ENCODE measurements around the gene KCNQ1. TPM values are rescaled to one million over a fixed set of nuclear protein-coding genes. Genes with fewer than 3 reads are reported as not detected.

The KCNQ1 gene
- total and polyA plus RNA-seq, 9 donors: 1.4 to 17.2 (median 3.8) TPM

DNA sequence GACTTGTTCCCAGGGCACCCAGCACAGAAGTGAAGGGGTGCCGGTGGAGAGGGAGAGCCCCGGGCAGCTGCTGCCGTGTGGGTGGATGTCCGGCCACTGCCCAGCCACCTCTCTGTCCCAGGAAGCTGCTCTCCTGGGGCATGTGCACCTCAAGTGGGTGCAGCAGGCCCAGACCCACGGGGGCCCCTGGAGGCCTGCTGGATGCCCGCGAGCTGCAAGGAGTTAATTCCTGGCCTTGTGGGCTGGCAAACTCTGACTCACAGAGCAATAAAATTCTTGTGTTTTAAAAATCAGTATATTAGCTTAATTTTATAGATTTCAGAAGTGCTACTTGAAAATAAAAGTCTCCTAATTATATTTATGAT is 292.4 kb downstream of the KCNQ1 start:
- no peaks in the 10 kb centered on the region for H3K27me3 ChIP-seq
- no peaks in the 10 kb centered on the region for H3K36me3 ChIP-seq
- no peaks in the 10 kb centered on the region for H3K9me3 ChIP-seq
- intact Hi-C loops (cut with DNase I): no loop called here
- TF ChIP-seq, protein P1, sequence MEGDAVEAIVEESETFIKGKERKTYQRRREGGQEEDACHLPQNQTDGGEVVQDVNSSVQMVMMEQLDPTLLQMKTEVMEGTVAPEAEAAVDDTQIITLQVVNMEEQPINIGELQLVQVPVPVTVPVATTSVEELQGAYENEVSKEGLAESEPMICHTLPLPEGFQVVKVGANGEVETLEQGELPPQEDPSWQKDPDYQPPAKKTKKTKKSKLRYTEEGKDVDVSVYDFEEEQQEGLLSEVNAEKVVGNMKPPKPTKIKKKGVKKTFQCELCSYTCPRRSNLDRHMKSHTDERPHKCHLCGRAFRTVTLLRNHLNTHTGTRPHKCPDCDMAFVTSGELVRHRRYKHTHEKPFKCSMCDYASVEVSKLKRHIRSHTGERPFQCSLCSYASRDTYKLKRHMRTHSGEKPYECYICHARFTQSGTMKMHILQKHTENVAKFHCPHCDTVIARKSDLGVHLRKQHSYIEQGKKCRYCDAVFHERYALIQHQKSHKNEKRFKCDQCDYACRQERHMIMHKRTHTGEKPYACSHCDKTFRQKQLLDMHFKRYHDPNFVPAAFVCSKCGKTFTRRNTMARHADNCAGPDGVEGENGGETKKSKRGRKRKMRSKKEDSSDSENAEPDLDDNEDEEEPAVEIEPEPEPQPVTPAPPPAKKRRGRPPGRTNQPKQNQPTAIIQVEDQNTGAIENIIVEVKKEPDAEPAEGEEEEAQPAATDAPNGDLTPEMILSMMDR (IDR thresholded peaks at IDR 0.05): no peak
- no peak for DNase-seq
- no peak overlapping the region for H3K4me3 ChIP-seq
- 78 to 85% (median 79%) methylated on average over 7 of the region's 7 CpGs for WGBS, 3 donors
- H3K4me1 ChIP-seq (ENCODE audit: insufficient read depth): peaks cover 12% of the 10 kb centered on the region
- H3K27ac ChIP-seq: no peak overlapping the region

DNA sequence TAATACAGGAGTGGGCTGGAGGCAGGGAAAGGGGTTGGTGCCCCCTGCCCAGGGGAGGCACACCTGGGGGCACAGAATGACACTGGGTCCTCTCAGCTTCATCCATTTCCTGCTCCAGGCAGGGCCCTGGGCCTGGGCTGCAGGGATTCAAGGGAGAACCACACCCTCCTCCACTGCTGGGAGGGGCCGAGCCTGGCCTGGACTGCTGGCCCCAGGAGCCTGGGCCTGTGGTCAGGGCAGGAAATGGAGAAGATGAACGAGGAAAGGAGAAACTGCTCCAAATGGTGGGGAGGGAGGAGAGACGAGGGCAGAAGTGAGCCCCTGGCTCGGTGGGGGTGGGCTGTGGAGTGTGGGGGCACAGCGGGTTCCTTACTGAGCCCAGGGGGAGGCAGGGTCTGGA is 293.1 kb downstream of the KCNQ1 start:
- Histone ChIP-seq H3K36me3 (no peaks in the 10 kb centered on the region), H3K27me3 (no peaks in the 10 kb centered on the region), H3K4me1 (ENCODE audit: insufficient read depth) (peaks cover 14% of the 10 kb centered on the region), H3K27ac (no peak overlapping the region), H3K9me3 (no peaks in the 10 kb centered on the region), H3K4me3 (no peak overlapping the region)
- no peak for TF ChIP-seq POLR2A (IDR thresholded peaks at IDR 0.05)
- 80 to 82% (median 81%) methylated on average over 5 of the region's 5 CpGs for WGBS, 3 donors
- intact Hi-C loops (cut with DNase I): no loop called here
- DNase-seq: no peak

DNA sequence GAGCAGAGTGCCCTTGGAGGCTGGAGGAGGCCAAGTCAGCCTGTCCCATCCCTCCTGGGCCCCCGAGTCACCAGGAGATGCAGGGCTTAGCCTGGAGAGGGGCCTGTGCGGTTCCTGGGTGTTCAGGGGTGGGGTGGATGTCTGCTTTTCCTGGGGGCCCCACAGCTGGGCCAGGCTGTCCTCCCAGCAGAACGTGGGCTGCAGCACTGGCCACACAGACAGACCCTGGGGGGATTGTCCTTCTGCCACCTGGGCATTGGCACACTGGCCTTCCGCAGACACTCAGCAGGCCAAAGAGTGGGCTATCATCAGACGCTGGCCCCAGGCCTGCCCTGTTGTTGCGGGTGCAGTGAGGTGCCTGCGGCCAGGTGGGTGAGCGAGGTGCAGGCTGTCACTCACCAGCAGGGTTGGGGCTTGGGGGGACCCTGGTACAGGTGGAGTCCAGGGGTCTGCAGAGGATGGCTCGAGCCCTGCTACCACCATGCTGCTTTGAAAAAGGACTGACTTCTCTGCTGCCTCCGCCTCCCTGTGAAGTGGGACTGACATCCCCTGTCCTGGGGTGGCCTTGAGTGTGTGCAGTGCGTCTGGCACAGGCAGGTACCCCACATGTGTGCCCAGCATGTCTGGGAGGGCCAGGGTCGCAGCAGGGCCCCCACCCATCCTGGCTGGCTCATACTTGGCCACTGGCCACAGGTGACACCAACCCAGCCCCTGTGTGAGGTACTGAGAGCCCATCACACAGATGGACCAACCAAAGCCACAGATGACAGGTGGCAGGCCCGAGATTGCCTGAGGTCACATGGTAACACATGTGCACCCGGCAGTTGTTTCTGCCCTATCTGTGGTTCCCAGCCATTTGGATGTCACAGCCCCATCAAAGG is 294.0 kb downstream of the KCNQ1 start:
- H3K4me1 ChIP-seq (ENCODE audit: insufficient read depth): peaks cover 14% of the 10 kb centered on the region
- TF ChIP-seq, protein P1 (IDR thresholded peaks at IDR 0.05): no peak
- TF ChIP-seq POLR2A (IDR thresholded peaks at IDR 0.05) (no peak), EP300 (IDR thresholded peaks at IDR 0.05) (no peak)
- peak in 1 of 5 donors; percentile 28 for DNase-seq
- H3K4me3 ChIP-seq: no peak overlapping the region
- no peaks in the 10 kb centered on the region for H3K9me3 ChIP-seq
- intact Hi-C loops (cut with DNase I): no loop called here
- H3K27me3 ChIP-seq: no peaks in the 10 kb centered on the region
- no peaks in the 10 kb centered on the region for H3K36me3 ChIP-seq
- WGBS, 3 donors: 95 to 99% (median 95%) methylated on average over 14 of the region's 14 CpGs
- no peak overlapping the region for H3K27ac ChIP-seq

DNA sequence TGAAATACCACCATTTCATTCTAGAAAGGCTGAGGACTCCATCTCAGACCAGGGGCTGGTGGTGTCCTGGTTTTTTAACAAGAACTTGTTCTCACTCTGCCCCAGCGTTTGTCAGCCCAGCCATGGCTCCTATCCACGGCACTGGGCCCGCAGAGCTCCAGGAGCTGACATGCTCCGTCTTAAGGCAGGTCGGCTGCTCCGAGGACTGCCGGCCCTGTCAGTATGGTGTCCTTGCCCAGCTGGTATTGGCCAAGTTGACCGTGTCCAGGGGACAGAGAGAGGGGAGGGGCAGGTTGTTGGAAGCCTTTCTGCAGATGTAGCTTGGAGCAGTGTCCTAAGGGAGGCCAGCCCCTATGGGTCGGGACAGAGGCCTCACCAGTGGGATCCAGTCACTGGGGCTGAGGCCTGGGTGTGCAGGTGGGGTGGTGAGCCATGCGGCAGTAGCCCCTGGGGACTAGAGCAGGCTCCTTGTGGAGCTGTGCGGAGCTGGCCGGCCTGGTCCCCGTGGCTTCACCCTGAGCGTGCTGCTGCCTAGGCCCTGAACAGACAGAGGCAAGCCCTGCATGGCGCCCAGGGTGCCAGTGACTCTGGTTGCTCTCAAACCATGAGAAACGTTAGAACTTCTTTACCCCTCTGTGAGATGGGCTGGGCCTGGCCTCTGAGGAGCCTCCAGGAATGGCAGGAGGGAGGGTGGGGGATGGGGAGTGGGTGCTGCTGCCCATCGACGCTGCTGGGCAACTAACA is 294.9 kb downstream of the KCNQ1 start:
- TF ChIP-seq POLR2A (IDR thresholded peaks at IDR 0.05): no peak
- TF ChIP-seq, protein P1 (IDR thresholded peaks at IDR 0.05): no peak
- TF ChIP-seq EP300 (IDR thresholded peaks at IDR 0.05): no peak
- Histone ChIP-seq H3K36me3 (no peaks in the 10 kb centered on the region), H3K4me3 (no peak overlapping the region), H3K9me3 (no peaks in the 10 kb centered on the region), H3K27me3 (no peaks in the 10 kb centered on the region), H3K4me1 (ENCODE audit: insufficient read depth) (peaks cover 14% of the 10 kb centered on the region), H3K27ac (no peak overlapping the region)
- WGBS, 3 donors: 93 to 97% (median 94%) methylated on average over 17 to 18 of the region's 18 CpGs
- DNase-seq: peak in 1 of 5 donors; percentile 23
- intact Hi-C loops (cut with DNase I): no loop called here
